Adrenal gland (tissue), 5 donors: ENCODE results near the gene KRTAP4-16.
"Not testable (repeated sequence)": the region's sequence is repeated elsewhere in the genome, so short reads cannot be mapped to it uniquely, and the experiment has no call there.

ENCODE experiments used
- CTCF ChIP-seq, 6 experiments: fragments of 450-650 bp in 4 of 6; fragments of 200-600 bp in 2 of 6; sonication (generic) in 1 of 6; IDR thresholded peaks; 1 replicate in 5 of 6; 2 replicates in 1 of 6; pipeline versions ENCODE4 v1.5.1 to v1.8.0; 2016 to 2021; ENCODE audit warnings: antibody characterized with exemption in 6 of 6, mild to moderate bottlenecking in 2 of 6, moderate library complexity in 1 of 6
- POLR2A ChIP-seq, 2 donors: fragments of 450-650 bp; IDR thresholded peaks; one replicate each; pipeline ENCODE4 v1.6.1; 2017; ENCODE audit warnings: antibody characterized with exemption in 2 of 2, mild to moderate bottlenecking in 2 of 2, moderate library complexity in 1 of 2
- donor health status: DM: no; HTN: no; CAD: no.

DNA sequence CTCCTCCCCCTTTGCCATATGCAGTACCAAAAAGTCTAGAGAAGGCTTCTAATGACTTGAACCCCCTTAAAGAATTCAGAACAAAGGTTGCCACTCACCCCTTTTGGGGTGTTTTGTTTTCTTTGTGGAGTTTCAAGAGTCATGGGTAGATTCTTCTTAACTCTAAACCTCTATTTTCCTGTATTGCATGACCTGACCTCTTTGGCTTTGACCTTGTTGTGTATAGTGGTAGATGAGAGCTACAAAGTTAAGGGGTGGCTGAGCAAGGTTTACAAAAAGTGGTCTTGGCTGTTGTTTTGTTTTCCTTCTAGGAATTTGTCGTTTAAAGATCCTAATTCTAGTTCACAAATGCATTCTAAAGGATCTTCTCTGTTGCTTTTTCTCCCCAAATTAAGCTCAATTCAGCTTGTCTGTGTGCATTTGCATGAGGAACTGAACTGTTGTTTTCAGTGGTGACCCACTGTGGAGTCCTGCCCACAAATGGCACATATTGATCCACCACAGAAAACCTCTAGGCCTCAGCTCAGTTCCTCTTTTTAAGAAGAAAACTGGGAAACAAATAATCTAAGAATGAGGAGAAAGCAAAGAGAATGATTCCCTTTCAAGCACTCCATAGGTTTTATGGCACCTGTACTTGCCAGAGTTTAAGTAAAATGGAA lies 6.8 kb upstream of the KRTAP4-16 start:
- TF ChIP-seq CTCF, POLR2A (IDR thresholded peaks at IDR 0.05): not testable (repeated sequence)
